HL-60 (cell line): ENCODE data around the gene NUTM2F.

Experiments used
- POLR2AphosphoS5 ChIP-seq: IDR thresholded peaks from 2 replicates; pipeline ENCODE4 v1.6.1; 2012; ENCODE audit warnings: low read depth
- TF ChIP-seq, protein P1 (sequence below): IDR thresholded peaks from one replicate; pipeline ENCODE4 v1.5.1; 2011; ENCODE audit warnings: low read length, control low read depth, inconsistent platforms; ENCODE audit not compliant: insufficient read depth
- TF ChIP-seq, protein P2 (sequence below): IDR thresholded peaks from 2 replicates; pipeline ENCODE4 v1.6.1; 2012; ENCODE audit warnings: low read depth; ENCODE audit not compliant: insufficient replicate concordance

DNA sequence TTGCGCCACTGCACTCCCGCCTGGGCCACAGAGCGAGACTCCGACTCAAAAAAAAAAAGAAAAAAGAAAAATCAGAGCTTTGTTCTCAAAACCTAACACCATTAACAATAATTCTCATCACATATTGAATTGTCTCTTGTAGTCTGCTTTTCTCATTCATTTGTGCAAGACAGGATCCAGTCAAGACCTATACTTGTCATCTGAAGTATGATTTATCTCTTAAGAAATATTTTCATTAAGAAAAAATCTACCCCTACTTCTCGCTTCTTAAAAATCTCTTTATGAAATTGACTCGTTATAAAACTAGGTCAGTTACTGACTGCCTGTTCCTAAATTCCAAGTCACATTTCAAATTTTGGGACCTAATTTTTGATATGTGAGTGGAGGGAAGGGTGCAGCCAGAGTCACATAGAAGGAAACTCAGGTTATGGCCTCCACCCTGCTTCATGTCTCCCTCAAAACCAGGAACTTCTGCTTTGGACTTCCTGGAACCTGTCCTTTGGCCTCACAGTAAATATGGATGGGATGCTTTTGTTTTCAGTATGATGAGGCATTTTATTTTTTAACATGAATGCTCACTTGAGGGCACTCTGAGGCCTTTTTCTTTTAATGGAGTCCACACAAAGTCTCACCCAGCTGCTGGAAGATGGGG is 50.4 kb downstream of the NUTM2F start:
- TF ChIP-seq POLR2AphosphoS5, result no peak
- TF ChIP-seq, protein P1, sequence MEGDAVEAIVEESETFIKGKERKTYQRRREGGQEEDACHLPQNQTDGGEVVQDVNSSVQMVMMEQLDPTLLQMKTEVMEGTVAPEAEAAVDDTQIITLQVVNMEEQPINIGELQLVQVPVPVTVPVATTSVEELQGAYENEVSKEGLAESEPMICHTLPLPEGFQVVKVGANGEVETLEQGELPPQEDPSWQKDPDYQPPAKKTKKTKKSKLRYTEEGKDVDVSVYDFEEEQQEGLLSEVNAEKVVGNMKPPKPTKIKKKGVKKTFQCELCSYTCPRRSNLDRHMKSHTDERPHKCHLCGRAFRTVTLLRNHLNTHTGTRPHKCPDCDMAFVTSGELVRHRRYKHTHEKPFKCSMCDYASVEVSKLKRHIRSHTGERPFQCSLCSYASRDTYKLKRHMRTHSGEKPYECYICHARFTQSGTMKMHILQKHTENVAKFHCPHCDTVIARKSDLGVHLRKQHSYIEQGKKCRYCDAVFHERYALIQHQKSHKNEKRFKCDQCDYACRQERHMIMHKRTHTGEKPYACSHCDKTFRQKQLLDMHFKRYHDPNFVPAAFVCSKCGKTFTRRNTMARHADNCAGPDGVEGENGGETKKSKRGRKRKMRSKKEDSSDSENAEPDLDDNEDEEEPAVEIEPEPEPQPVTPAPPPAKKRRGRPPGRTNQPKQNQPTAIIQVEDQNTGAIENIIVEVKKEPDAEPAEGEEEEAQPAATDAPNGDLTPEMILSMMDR, result no peak
- TF ChIP-seq, protein P2, sequence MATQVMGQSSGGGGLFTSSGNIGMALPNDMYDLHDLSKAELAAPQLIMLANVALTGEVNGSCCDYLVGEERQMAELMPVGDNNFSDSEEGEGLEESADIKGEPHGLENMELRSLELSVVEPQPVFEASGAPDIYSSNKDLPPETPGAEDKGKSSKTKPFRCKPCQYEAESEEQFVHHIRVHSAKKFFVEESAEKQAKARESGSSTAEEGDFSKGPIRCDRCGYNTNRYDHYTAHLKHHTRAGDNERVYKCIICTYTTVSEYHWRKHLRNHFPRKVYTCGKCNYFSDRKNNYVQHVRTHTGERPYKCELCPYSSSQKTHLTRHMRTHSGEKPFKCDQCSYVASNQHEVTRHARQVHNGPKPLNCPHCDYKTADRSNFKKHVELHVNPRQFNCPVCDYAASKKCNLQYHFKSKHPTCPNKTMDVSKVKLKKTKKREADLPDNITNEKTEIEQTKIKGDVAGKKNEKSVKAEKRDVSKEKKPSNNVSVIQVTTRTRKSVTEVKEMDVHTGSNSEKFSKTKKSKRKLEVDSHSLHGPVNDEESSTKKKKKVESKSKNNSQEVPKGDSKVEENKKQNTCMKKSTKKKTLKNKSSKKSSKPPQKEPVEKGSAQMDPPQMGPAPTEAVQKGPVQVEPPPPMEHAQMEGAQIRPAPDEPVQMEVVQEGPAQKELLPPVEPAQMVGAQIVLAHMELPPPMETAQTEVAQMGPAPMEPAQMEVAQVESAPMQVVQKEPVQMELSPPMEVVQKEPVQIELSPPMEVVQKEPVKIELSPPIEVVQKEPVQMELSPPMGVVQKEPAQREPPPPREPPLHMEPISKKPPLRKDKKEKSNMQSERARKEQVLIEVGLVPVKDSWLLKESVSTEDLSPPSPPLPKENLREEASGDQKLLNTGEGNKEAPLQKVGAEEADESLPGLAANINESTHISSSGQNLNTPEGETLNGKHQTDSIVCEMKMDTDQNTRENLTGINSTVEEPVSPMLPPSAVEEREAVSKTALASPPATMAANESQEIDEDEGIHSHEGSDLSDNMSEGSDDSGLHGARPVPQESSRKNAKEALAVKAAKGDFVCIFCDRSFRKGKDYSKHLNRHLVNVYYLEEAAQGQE, result no peak
